Esophagus squamous epithelium (tissue), 5 donors: ENCODE data around the gene DUSP15. TPM values are rescaled to one million over a fixed set of nuclear protein-coding genes. Genes with fewer than 3 reads are reported as not detected.

ENCODE experiments used
- DNase-seq: peaks from one replicate; lab custom pipeline; 2025; lab: John Stamatoyannopoulos, UW
- H3K27ac ChIP-seq, 4 donors: fragments of 200-600 bp; sonication (generic); one replicate each; pipeline ENCODE4 v1.5.1; 2016 to 2019; ENCODE audit warnings: mild to moderate bottlenecking in 1 of 4
- H3K27me3 ChIP-seq, 4 donors: fragments of 200-600 bp; sonication (generic); 1 replicate in 3 of 4; 2 replicates in 1 of 4; pipeline versions ENCODE4 v1.5.1 to v1.6.0; 2017 to 2021; ENCODE audit warnings: antibody characterized with exemption in 1 of 4
- H3K36me3 ChIP-seq, 3 donors: fragments of 200-600 bp; sonication (generic); one replicate each; pipeline ENCODE4 v1.5.1; 2016 to 2019
- H3K4me1 ChIP-seq, 3 donors: fragments of 200-600 bp; sonication (generic); one replicate each; pipeline ENCODE4 v1.5.1; 2017 to 2019
- H3K4me3 ChIP-seq, 4 donors: fragments of 200-600 bp; sonication (generic); 1 replicate in 3 of 4; 2 replicates in 1 of 4; pipeline ENCODE4 v1.5.1; 2016 to 2019; ENCODE audit warnings: mild to moderate bottlenecking in 2 of 4, moderate library complexity in 1 of 4
- H3K9me3 ChIP-seq, 3 donors: fragments of 200-600 bp; sonication (generic); one replicate each; pipeline ENCODE4 v1.5.1; 2016 to 2019
- POLR2A ChIP-seq, 4 donors: fragments of 450-650 bp; IDR thresholded peaks; one replicate each; pipeline ENCODE4 v1.6.1; 2017; ENCODE audit warnings: antibody characterized with exemption in 4 of 4, mild to moderate bottlenecking in 4 of 4, moderate library complexity in 3 of 4
- WGBS, 2 donors: methylation state at CpG; one replicate each; pipeline ENCODE4 v1.1.5; 2018; 5-methylcytosine and 5-hydroxymethylcytosine counted together
- intact Hi-C: fragments of 100-400 bp; cut with DNase I; formaldehyde crosslinking; loops from one replicate; pipeline ENCODE4 v1.15.0; 2022
- total RNA-seq, 4 donors: library from RNA; depleted of rRNA; stranded (reverse); fragments of >200 nt; gene quantifications; one replicate each; pipeline ENCODE4 v1.1.0, GENCODE V29; 2016
- TF ChIP-seq, protein P1 (sequence below), 6 experiments: fragments of 450-650 bp in 4 of 6; fragments of 200-600 bp in 2 of 6; sonication (generic) in 2 of 6; IDR thresholded peaks; one replicate each; pipeline ENCODE4 v1.5.1; 2016 to 2019; ENCODE audit warnings: antibody characterized with exemption in 6 of 6, mild to moderate bottlenecking in 4 of 6, moderate library complexity in 4 of 6
- donor health status: DM: yes; HTN: yes; CAD: no.

DUSP15 gene
- total RNA-seq, 4 donors from 2014 or later, result 0.32 to 0.44 (median 0.38) TPM

DNA sequence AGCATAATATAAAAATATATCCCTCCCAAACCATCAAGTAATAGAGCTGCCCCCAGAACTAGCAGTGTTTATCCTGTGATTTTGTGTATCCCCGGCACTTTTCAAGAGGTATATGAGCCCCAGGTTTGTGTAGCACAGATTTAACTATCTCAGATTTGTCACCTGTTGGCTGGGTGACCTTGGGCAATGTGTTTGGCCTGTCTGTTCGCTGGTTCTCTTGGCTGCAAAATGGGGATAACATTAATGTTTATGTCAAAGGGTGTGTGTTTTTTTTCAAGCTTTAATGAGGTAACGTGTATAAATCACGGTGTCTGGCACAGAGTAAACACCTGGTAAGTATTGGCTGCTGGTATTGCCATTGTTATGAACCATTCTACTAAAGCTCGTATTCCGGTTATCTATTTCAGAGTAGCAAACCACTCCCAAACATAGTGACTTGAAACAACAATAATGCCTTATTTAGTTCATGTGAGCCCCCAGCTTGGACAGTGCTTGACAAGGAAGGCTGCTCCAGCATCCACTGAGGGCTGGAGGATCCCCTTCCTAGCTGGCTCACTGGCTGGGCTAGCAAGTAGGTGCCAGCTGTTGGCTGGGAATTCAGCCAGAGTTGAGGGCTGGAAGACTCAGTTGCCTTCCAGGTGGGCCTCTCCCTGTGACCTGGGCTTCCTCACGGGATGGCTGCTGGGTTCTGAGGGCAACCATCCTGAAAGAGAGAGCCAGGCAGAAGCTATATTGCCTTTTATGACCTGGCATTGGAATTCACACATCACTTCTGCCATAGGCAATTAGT lies 45.4 kb upstream of the DUSP15 start:
- no peak for TF ChIP-seq POLR2A (IDR thresholded peaks at IDR 0.05)
- TF ChIP-seq, protein P1, sequence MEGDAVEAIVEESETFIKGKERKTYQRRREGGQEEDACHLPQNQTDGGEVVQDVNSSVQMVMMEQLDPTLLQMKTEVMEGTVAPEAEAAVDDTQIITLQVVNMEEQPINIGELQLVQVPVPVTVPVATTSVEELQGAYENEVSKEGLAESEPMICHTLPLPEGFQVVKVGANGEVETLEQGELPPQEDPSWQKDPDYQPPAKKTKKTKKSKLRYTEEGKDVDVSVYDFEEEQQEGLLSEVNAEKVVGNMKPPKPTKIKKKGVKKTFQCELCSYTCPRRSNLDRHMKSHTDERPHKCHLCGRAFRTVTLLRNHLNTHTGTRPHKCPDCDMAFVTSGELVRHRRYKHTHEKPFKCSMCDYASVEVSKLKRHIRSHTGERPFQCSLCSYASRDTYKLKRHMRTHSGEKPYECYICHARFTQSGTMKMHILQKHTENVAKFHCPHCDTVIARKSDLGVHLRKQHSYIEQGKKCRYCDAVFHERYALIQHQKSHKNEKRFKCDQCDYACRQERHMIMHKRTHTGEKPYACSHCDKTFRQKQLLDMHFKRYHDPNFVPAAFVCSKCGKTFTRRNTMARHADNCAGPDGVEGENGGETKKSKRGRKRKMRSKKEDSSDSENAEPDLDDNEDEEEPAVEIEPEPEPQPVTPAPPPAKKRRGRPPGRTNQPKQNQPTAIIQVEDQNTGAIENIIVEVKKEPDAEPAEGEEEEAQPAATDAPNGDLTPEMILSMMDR (IDR thresholded peaks at IDR 0.05), result no peak
- H3K4me3 ChIP-seq, result no peak overlapping the region
- H3K9me3 ChIP-seq, result no peaks in the 10 kb centered on the region
- 70 to 74% methylated on average over 7 of the region's 7 CpGs for WGBS, 2 donors
- H3K27ac ChIP-seq, result peak overlapping the region in 3 of 4 donors; percentile 32 to 57 (median 49)
- no peaks in the 10 kb centered on the region for H3K27me3 ChIP-seq
- no peaks in the 10 kb centered on the region for H3K36me3 ChIP-seq
- no peak for DNase-seq
- intact Hi-C loops, result no loop called here
- peaks cover 5 to 59% (median 10%) of the 10 kb centered on the region in 3 donors for H3K4me1 ChIP-seq

DNA sequence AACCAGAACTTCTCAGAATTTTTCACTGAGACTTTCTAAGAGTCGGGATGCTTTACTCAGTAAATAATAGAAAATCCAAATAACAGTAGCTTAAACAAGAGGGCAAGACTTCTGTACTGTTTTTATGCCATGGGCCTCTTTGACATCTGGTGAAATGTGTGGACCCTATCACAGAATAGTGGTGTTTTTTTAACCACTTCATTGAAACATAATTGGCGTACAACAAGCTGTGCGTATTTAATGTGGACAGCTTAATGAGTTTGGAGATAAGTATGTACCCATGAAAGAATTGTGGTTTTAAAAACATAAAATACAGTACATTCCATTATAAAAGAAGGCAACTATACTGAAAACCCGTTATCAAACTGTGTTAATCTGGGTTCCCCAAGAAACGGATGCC lies 43.8 kb upstream of the DUSP15 start:
- intact Hi-C loops, result no loop called here
- Histone ChIP-seq H3K27me3 (no peaks in the 10 kb centered on the region), H3K36me3 (no peaks in the 10 kb centered on the region), H3K9me3 (no peaks in the 10 kb centered on the region), H3K4me3 (no peak overlapping the region), H3K4me1 (peaks cover 5 to 44% (median 9%) of the 10 kb centered on the region in 3 donors), H3K27ac (peak overlapping the region in 3 of 4 donors; percentile 32 to 57 (median 49))
- 80 to 82% methylated on average over 5 of the region's 5 CpGs for WGBS, 2 donors
- TF ChIP-seq, protein P1 (IDR thresholded peaks at IDR 0.05), result no peak
- TF ChIP-seq POLR2A (IDR thresholded peaks at IDR 0.05), result no peak
- no peak for DNase-seq

DNA sequence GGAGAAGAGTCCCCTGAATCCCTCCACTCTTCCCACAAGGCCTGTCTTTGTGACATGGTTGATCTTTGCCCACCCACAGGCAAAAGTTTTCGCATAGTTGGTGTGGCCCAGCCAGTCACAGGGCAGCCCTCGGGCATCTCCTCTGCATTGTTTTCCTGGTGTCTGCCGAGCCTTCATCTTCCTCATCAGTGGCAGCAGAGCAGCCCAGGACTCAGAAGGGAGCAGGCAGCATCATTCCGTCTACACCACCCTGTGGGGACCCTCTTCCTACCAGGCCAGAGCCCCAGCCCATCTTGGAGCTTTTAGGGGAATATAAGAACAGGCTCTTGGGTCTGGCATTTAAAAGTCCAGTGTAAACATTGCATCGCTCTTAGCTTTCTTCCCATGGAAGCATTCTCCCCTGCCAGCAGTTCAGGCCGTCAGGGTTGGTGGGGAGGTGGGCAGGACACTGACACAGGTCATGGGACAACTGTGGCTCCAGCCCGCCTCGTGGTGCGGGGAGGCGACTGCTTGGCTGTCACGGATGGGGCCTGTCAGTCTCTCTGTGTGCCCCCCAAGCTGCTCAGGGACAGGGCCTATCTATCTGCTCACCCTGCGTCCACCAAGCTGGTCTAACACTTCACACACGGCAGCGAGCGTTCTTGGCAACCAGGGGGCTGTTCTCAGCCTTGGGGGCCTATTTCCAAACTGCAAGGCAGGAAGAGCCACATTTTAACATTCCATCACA lies 43.3 kb upstream of the DUSP15 start:
- no peak for DNase-seq
- H3K4me3 ChIP-seq, result no peak overlapping the region
- 87 to 92% methylated on average over 5 to 10 of the region's 15 CpGs for WGBS, 2 donors

DNA sequence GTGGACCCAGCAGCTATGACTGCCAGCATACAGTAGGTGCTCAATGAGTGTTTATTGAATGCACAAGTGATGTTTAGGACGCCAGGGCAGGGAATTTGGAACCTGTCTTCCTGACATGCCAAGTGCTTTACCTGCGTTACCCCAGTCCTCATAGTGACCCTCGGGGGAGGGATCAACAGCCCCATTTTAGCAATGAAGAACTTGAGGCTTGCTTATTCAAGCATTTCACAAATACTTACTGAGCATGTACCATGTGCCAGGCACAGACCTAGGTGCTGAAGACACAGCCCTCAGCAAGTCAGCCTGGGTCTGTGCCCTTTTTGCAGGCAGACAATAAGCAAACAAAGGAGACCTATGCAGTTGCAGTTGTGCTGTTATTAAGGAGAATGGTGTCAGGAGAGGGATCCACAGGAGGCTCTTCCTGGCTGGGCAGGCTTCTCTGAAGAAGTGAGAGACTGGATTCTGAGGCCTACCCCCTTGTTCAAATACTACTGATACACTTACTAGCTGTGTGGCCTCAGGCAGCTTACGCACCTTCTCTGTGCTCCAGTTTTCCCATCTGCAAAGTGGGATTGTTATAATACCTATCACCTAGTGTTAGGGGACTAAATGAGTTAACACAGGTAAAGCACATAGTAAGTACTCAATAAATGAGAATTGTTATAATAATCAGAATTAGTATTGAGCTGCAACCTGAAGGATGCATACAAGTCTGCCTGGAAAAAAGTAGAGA lies 39.9 kb upstream of the DUSP15 start:
- 62 to 75% methylated on average over 3 to 4 of the region's 4 CpGs for WGBS, 2 donors
- H3K4me3 ChIP-seq, result no peak overlapping the region
- no peak for DNase-seq
- peaks cover 0 to 26% (median 0%) of the 10 kb centered on the region in 3 donors for H3K4me1 ChIP-seq
- H3K27ac ChIP-seq, result no peak overlapping the region
- no peaks in the 10 kb centered on the region for H3K36me3 ChIP-seq
- TF ChIP-seq, protein P1 (IDR thresholded peaks at IDR 0.05), result no peak
- no peak for TF ChIP-seq POLR2A (IDR thresholded peaks at IDR 0.05)
- H3K27me3 ChIP-seq, result no peaks in the 10 kb centered on the region
- intact Hi-C loops, result no loop called here
- no peaks in the 10 kb centered on the region for H3K9me3 ChIP-seq

More for the DNA sequence above, 43.3 kb upstream of the DUSP15 start:
- Histone ChIP-seq H3K4me1 (peaks cover 0 to 40% (median 3%) of the 10 kb centered on the region in 3 donors), H3K36me3 (no peaks in the 10 kb centered on the region), H3K27ac (no peak overlapping the region), H3K27me3 (no peaks in the 10 kb centered on the region), H3K9me3 (no peaks in the 10 kb centered on the region)
- TF ChIP-seq, protein P1 (IDR thresholded peaks at IDR 0.05), result no peak
- TF ChIP-seq POLR2A (IDR thresholded peaks at IDR 0.05), result no peak
- intact Hi-C loops, result no loop called here
